H1 (cell line): ENCODE measurements around the gene TMEM92. TPM values are rescaled to one million over a fixed set of nuclear protein-coding genes. Genes with fewer than 3 reads are reported as not detected.
A peak's percentile ranks its signal among the peaks of the same experiment; 100 is the strongest.

Experiments used
- CTCF ChIA-PET: fragments of 300-600 bp; sonication (Branson Sonifier 250); formaldehyde crosslinking; loops from one replicate; lab custom pipeline; 2021; ENCODE audit not compliant: partially characterized antibody; lab: Charles Lee
- POLR2A ChIA-PET: fragments of 300-600 bp; sonication (Branson Sonifier 250); formaldehyde crosslinking; loops from one replicate; lab custom pipeline; 2021; ENCODE audit warnings: inconsistent platforms; ENCODE audit not compliant: partially characterized antibody; lab: Charles Lee
- DNase-seq, 2 experiments: peaks; one replicate each; pipeline versions ENCODE4 v3.0.0 to v3.0.0-alpha.2; 2010 to 2022; ENCODE audit warnings: low spot score in 2 of 2, low read depth in 1 of 2, mixed read lengths in 1 of 2
- FAIRE-seq: peaks from 2 replicates; lab custom pipeline; 2011; peaks lifted over from hg19 to GRCh38; lab: Jason Lieb, UNC
- H2AFZ ChIP-seq: 2 replicates; pipeline ENCODE4 v1.8.1; 2012; ENCODE audit warnings: low read length, inconsistent platforms
- H2AK5ac ChIP-seq: 2 replicates; pipeline ENCODE4 v1.6.1; 2013; ENCODE audit warnings: low read depth, low read length
- H2BK120ac ChIP-seq: replicated peaks from 2 replicates; pipeline ENCODE3; 2013; ENCODE audit warnings: low read depth, low read length, inconsistent platforms
- H2BK12ac ChIP-seq: 2 replicates; pipeline ENCODE4 v1.6.1; 2013; ENCODE audit warnings: low read depth, low read length
- H2BK15ac ChIP-seq: 2 replicates; pipeline ENCODE4 v1.6.1; 2013; ENCODE audit warnings: low read length
- H2BK20ac ChIP-seq: 2 replicates; pipeline ENCODE4 v1.6.1; 2013; ENCODE audit warnings: low read length
- H2BK5ac ChIP-seq: 2 replicates; pipeline ENCODE4 v1.6.1; 2013; ENCODE audit warnings: low read depth, low read length
- H3K14ac ChIP-seq: 2 replicates; pipeline ENCODE4 v1.6.1; 2013; ENCODE audit warnings: inconsistent platforms; ENCODE audit not compliant: insufficient read length
- H3K18ac ChIP-seq: 2 replicates; pipeline ENCODE4 v1.6.1; 2013; ENCODE audit warnings: low read length; ENCODE audit errors: extremely low read depth
- H3K23ac ChIP-seq: 2 replicates; pipeline ENCODE4 v1.6.1; 2013; ENCODE audit warnings: inconsistent platforms; ENCODE audit not compliant: insufficient read length
- H3K23me2 ChIP-seq: 2 replicates; pipeline ENCODE4 v1.6.1; 2013; ENCODE audit warnings: low read depth, low read length
- H3K27ac ChIP-seq: 2 replicates; pipeline ENCODE4 v1.6.1; 2011; ENCODE audit warnings: low read depth, low read length, inconsistent platforms
- H3K27me3 ChIP-seq, 4 experiments: replicated peaks in 1 of 4; 1 replicate in 1 of 4; 2 replicates in 3 of 4; pipeline versions ENCODE4 v1.6.1 to v1.8.1; 2011 to 2013; ENCODE audit warnings: low read length in 3 of 4, mild to moderate bottlenecking in 3 of 4, inconsistent platforms in 2 of 4, mixed read lengths in 2 of 4, moderate library complexity in 1 of 4; ENCODE audit not compliant: control insufficient read depth in 3 of 4, insufficient read depth in 3 of 4; ENCODE audit errors: extremely low read depth in 1 of 4
- H3K36me3 ChIP-seq, 4 experiments: 2 replicates each; pipeline versions ENCODE4 v1.6.1 to v1.8.1; 2011 to 2013; ENCODE audit warnings: mild to moderate bottlenecking in 4 of 4, low read length in 3 of 4, moderate library complexity in 2 of 4, control low read depth in 1 of 4, inconsistent platforms in 1 of 4; ENCODE audit not compliant: insufficient read depth in 4 of 4, control insufficient read depth in 2 of 4
- H3K4ac ChIP-seq: replicated peaks from 2 replicates; pipeline ENCODE3; 2013; ENCODE audit warnings: low read length, low read depth, mixed read lengths, inconsistent platforms; ENCODE audit not compliant: insufficient read length
- H3K4me1 ChIP-seq, 4 experiments: replicated peaks in 1 of 4; 1 replicate in 1 of 4; 2 replicates in 3 of 4; pipeline versions ENCODE4 v1.6.1 to v1.8.1; 2011 to 2013; ENCODE audit warnings: low read length in 3 of 4, inconsistent platforms in 2 of 4, mixed read lengths in 1 of 4; ENCODE audit not compliant: insufficient read depth in 4 of 4, control insufficient read depth in 3 of 4
- H3K4me2 ChIP-seq, 2 experiments: 2 replicates each; pipeline versions ENCODE4 v1.6.1 to v1.8.1; 2011 to 2013; ENCODE audit warnings: low read depth in 2 of 2, low read length in 2 of 2, control low read depth in 1 of 2, inconsistent platforms in 1 of 2, mild to moderate bottlenecking in 1 of 2; ENCODE audit not compliant: insufficient read depth in 1 of 2
- H3K4me3 ChIP-seq, 4 experiments: fragments of 200-600, 300-600 bp in 1 of 4; sonication (generic), shearing (Covaris generic), sonication (Bioruptor Twin) in 1 of 4; 2 replicates each; pipeline versions ENCODE4 v1.5.1 to v1.8.1; 2011 to 2016; ENCODE audit warnings: low read length in 4 of 4, low read depth in 3 of 4, control low read depth in 2 of 4, inconsistent platforms in 2 of 4, mild to moderate bottlenecking in 2 of 4, mixed read lengths in 1 of 4, moderate library complexity in 1 of 4; ENCODE audit not compliant: insufficient read depth in 2 of 4; ENCODE audit errors: extremely low read depth in 1 of 4
- H3K56ac ChIP-seq: replicated peaks from 2 replicates; pipeline ENCODE3; 2013; ENCODE audit warnings: low read depth, mild to moderate bottlenecking, mixed read lengths, low read length, inconsistent platforms; ENCODE audit not compliant: insufficient read length
- H3K79me1 ChIP-seq: 2 replicates; pipeline ENCODE4 v1.6.1; 2013; ENCODE audit warnings: low read depth, low read length, control low read depth
- H3K79me2 ChIP-seq, 2 experiments: 2 replicates each; pipeline versions ENCODE4 v1.6.1 to v1.8.1; 2012 to 2013; ENCODE audit warnings: low read length in 2 of 2, mild to moderate bottlenecking in 2 of 2, inconsistent platforms in 1 of 2; ENCODE audit not compliant: insufficient read depth in 2 of 2, control insufficient read depth in 1 of 2
- H3K9ac ChIP-seq, 4 experiments: replicated peaks in 1 of 4; 1 replicate in 1 of 4; 2 replicates in 3 of 4; pipeline versions ENCODE4 v1.6.1 to v1.8.1; 2011 to 2013; ENCODE audit warnings: low read depth in 3 of 4, low read length in 3 of 4, control low read depth in 2 of 4, mild to moderate bottlenecking in 2 of 4, moderate library complexity in 2 of 4, inconsistent platforms in 1 of 4; ENCODE audit errors: extremely low read depth in 1 of 4
- H3K9me3 ChIP-seq, 2 experiments: 2 replicates each; pipeline versions ENCODE4 v1.6.1 to v1.8.1; 2012 to 2013; ENCODE audit warnings: mild to moderate bottlenecking in 2 of 2, moderate library complexity in 2 of 2, control low read depth in 1 of 2, inconsistent platforms in 1 of 2, low read depth in 1 of 2, low read length in 1 of 2, mixed read lengths in 1 of 2; ENCODE audit not compliant: insufficient read depth in 2 of 2
- H4K20me1 ChIP-seq, 2 experiments: replicated peaks in 1 of 2; 2 replicates each; pipeline versions ENCODE3 to v1.8.1; 2011 to 2013; ENCODE audit warnings: inconsistent platforms in 2 of 2, low read length in 2 of 2, mild to moderate bottlenecking in 1 of 2; ENCODE audit not compliant: insufficient read depth in 2 of 2, control insufficient read depth in 1 of 2
- H4K5ac ChIP-seq: 2 replicates; pipeline ENCODE4 v1.6.1; 2013; ENCODE audit warnings: low read length, low read depth, mixed read lengths, inconsistent platforms; ENCODE audit not compliant: insufficient read length
- H4K8ac ChIP-seq: 2 replicates; pipeline ENCODE4 v1.8.0; 2013; ENCODE audit warnings: mild to moderate bottlenecking, moderate library complexity, low read length, inconsistent platforms; ENCODE audit not compliant: insufficient read depth; ENCODE audit errors: extremely low read depth
- H4K91ac ChIP-seq: replicated peaks from 2 replicates; pipeline ENCODE3; 2013; ENCODE audit warnings: low read length, mixed read lengths, inconsistent platforms; ENCODE audit not compliant: insufficient read length
- ASH2L ChIP-seq: fragments of 200-600, 300-600 bp; sonication (generic); IDR thresholded peaks from one replicate; pipeline ENCODE4 v1.7.1; 2017; ENCODE audit warnings: low read length
- CBX5 ChIP-seq: fragments of 300-800, 300-1000 bp; sonication (generic); IDR thresholded peaks from 2 replicates; pipeline ENCODE4 v1.7.1; 2016; ENCODE audit warnings: antibody characterized with exemption, low read length, low read depth
- CEBPB ChIP-seq: IDR thresholded peaks from 2 replicates; pipeline ENCODE4 v1.6.1; 2012; ENCODE audit warnings: low read depth, low read length
- CREB1 ChIP-seq: IDR thresholded peaks from 2 replicates; pipeline ENCODE4 v1.6.1; 2012; ENCODE audit warnings: inconsistent platforms
- EP300 ChIP-seq, 2 experiments: IDR thresholded peaks; 1 replicate in 1 of 2; 2 replicates in 1 of 2; pipeline ENCODE4 v1.6.1; 2011 to 2012; ENCODE audit warnings: low read depth in 2 of 2, low read length in 2 of 2, mild to moderate bottlenecking in 2 of 2, borderline replicate concordance in 1 of 2, inconsistent platforms in 1 of 2, moderate library complexity in 1 of 2
- EZH2 ChIP-seq: fragments of 200-600 bp; sonication (generic); IDR thresholded peaks from 2 replicates; pipeline ENCODE4 v1.7.1; 2012; ENCODE audit warnings: low read depth, mild to moderate bottlenecking, moderate library complexity, low read length, inconsistent platforms; ENCODE audit not compliant: severe bottlenecking
- GABPA ChIP-seq: IDR thresholded peaks from 2 replicates; pipeline ENCODE4 v1.6.1; 2011; ENCODE audit warnings: mild to moderate bottlenecking, low read length, moderate library complexity, borderline replicate concordance; ENCODE audit not compliant: insufficient read depth
- GTF2F1 ChIP-seq: IDR thresholded peaks from 2 replicates; pipeline ENCODE4 v1.6.1; 2012; ENCODE audit warnings: low read depth, low read length, improper control_type of control experiment, borderline replicate concordance
- JUND ChIP-seq: IDR thresholded peaks from 2 replicates; pipeline ENCODE4 v1.6.1; 2011; ENCODE audit warnings: mild to moderate bottlenecking, improper control_type of control experiment, low read length
- NANOG ChIP-seq: IDR thresholded peaks from 2 replicates; pipeline ENCODE4 v1.6.1; 2011; ENCODE audit warnings: low read length, low read depth, mild to moderate bottlenecking, inconsistent platforms; ENCODE audit not compliant: insufficient read depth, poor library complexity, severe bottlenecking
- POLR2AphosphoS5 ChIP-seq: IDR thresholded peaks from 2 replicates; pipeline ENCODE4 v1.6.1; 2011; ENCODE audit warnings: low read depth, low read length
- RFX5 ChIP-seq: IDR thresholded peaks from 2 replicates; pipeline ENCODE4 v1.6.1; 2011; ENCODE audit warnings: low read depth, low read length, improper control_type of control experiment, borderline replicate concordance
- RNF2 ChIP-seq: fragments of 200-900, 300-1000 bp; sonication (generic); IDR thresholded peaks from 2 replicates; pipeline ENCODE4 v1.7.1; 2016; ENCODE audit warnings: borderline replicate concordance, low read depth, mild to moderate bottlenecking, antibody characterized with exemption, low read length; ENCODE audit not compliant: poor library complexity, severe bottlenecking; ENCODE audit errors: missing control alignments
- TCF12 ChIP-seq: IDR thresholded peaks from 2 replicates; pipeline ENCODE4 v1.6.1; 2011; ENCODE audit warnings: low read depth, mild to moderate bottlenecking, low read length
- WGBS, 2 experiments: shearing (Covaris generic) in 1 of 2; methylation state at CpG; one replicate each; pipeline versions ENCODE4 v1.1.6 to v1.1.7; 2013 to 2015; ENCODE audit warnings: low lambda C conversion rate in 2 of 2, mixed read lengths in 2 of 2, inconsistent platforms in 1 of 2, low coverage in 1 of 2, missing lambda C conversion rate in 1 of 2; ENCODE audit not compliant: insufficient replicate concordance in 2 of 2, insufficient coverage in 1 of 2, insufficient read length in 1 of 2; ENCODE audit errors: extremely low coverage in 1 of 2, missing lambda C conversion rate in 1 of 2; 5-methylcytosine and 5-hydroxymethylcytosine counted together
- polyA plus RNA-seq, 7 experiments: library from polyadenylated mRNA; depleted of rRNA in 3 of 7; stranded (reverse) in 5 of 7; unstranded in 2 of 7; fragments of >200 nt in 5 of 7; fragments of 200-250 nt in 2 of 7; gene quantifications; 1 replicate in 5 of 7; 2 replicates in 1 of 7; 4 replicates in 1 of 7; pipeline versions ENCODE4 v1.2.1 to v1.2.3, GENCODE V29; 2011 to 2013; ENCODE audit warnings: missing spikeins in 2 of 7, mixed read lengths in 2 of 7
- total RNA-seq: library from RNA; stranded (reverse); fragmentation: NEBNext Ultra II Directional; extraction: Animal tissue kit (Norgen Biotek cat#: 25700); gene quantifications from 2 replicates; pipeline ENCODE4 v1.2.1, GENCODE V29; 2021

The TMEM92 gene
- total and polyA plus RNA-seq, 2 of the 8 experiments (the other 6 are each of a cell fraction or from before 2014, with no cell fraction given), result 11.9 to 24.8 TPM

GRCh38 chr17:50260501-50260911 is 13.8 kb upstream of the TMEM92 start:
- Histone ChIP-seq H3K4ac (no peak overlapping the region), H3K27ac (no peak overlapping the region), H2BK20ac (no peak overlapping the region), H2BK12ac (0 out of 2 replicates have a peak overlapping the region, but pooled peaks have one; percentile 39), H2AK5ac (peak overlapping the region; percentile 53; the same call in 1 of the 2 replicates), H3K27me3 (no peaks in the 10 kb centered on the region; a peak in 3 of 7 replicates), H4K20me1 (no peaks in the 10 kb centered on the region), H2AFZ (no peak overlapping the region), H3K4me3 (no peak overlapping the region), H3K23me2 (peaks cover 5% of the 10 kb centered on the region; the same call in 1 of the 2 replicates), H3K9me3 (no peaks in the 10 kb centered on the region), H3K79me1 (no peaks in the 10 kb centered on the region), H3K36me3 (no peaks in the 10 kb centered on the region), H3K18ac (no peak overlapping the region), H3K4me2 (no peak overlapping the region), H3K9ac (no peak overlapping the region), H4K91ac (no peak overlapping the region), H2BK120ac (no peak overlapping the region), H3K23ac (no peak overlapping the region), H4K8ac (no peak overlapping the region), H2BK5ac (no peak overlapping the region), H3K14ac (no peak overlapping the region), H3K79me2 (no peaks in the 10 kb centered on the region), H3K56ac (no peak overlapping the region), H3K4me1 (peaks cover 0 to 29% (median 18%) of the 10 kb centered on the region in 4 experiments; a peak in 6 of 7 replicates), H2BK15ac (no peak overlapping the region), H4K5ac (no peak overlapping the region)
- CTCF ChIA-PET, result interaction anchor here (1.3 to 41.5 kb wide), 4 partner anchors 9 to 59 kb away, joined by 7 to 1349 read pairs (median 181); partner anchors contain the start of gene COL1A1
- POLR2A ChIA-PET, result no interaction called here
- WGBS, 2 experiments, result 82% methylated on average over 6 of the region's 6 CpGs; no CpG with 5 or more reads in 1 of the 2 experiments
- FAIRE-seq (no peak), DNase-seq (no peak)
- TF ChIP-seq GTF2F1, result no peak
- no peak for TF ChIP-seq CREB1
- TF ChIP-seq NANOG, result no peak
- no peak for TF ChIP-seq TCF12
- no peak for TF ChIP-seq RFX5
- TF ChIP-seq CEBPB, result no peak
- TF ChIP-seq CBX5, result no peak
- TF ChIP-seq JUND, result no peak
- no peak for TF ChIP-seq EZH2
- no peak for TF ChIP-seq ASH2L
- no peak for TF ChIP-seq RNF2
- no peak for TF ChIP-seq EP300 (IDR thresholded peaks at IDR 0.05; ENCODE audit: borderline replicate concordance in 1 of 2, low read depth in 2 of 2, low read length in 2 of 2)
- TF ChIP-seq GABPA, result no peak
- TF ChIP-seq POLR2AphosphoS5, result no peak
